ENCODE data around the gene PICALM. TPM values are rescaled to one million over a fixed set of nuclear protein-coding genes. Genes with fewer than 3 reads are reported as not detected.
"Not testable (repeated sequence)": the region's sequence is repeated elsewhere in the genome, so short reads cannot be mapped to it uniquely, and the experiment has no call there.

The PICALM gene, protein sequence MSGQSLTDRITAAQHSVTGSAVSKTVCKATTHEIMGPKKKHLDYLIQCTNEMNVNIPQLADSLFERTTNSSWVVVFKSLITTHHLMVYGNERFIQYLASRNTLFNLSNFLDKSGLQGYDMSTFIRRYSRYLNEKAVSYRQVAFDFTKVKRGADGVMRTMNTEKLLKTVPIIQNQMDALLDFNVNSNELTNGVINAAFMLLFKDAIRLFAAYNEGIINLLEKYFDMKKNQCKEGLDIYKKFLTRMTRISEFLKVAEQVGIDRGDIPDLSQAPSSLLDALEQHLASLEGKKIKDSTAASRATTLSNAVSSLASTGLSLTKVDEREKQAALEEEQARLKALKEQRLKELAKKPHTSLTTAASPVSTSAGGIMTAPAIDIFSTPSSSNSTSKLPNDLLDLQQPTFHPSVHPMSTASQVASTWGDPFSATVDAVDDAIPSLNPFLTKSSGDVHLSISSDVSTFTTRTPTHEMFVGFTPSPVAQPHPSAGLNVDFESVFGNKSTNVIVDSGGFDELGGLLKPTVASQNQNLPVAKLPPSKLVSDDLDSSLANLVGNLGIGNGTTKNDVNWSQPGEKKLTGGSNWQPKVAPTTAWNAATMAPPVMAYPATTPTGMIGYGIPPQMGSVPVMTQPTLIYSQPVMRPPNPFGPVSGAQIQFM
- 100 to 1,000 TPM; 110 to 115 TPM for total RNA-seq

DNA sequence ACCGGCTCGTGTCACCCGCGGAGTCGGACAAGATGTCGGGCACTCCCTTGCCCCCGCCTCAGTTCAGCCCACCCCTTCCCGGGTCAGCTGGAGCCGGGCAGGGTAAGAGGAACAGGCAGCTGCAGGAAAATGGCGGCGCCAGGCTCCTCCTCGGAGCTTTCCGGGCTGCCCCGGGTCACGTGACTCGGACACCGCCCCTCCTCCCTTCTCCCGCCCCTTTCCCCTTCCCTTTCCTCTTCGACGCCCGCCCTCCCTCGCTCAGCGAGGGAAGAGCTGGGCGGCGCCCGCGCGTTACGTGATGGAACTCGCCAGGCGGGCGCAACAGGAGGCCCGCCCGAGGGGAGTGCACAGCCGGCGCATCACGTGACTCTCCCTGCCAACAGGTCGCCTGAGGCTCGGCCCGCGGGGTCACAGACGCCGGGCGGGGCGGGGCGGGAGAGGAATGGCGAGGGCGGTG, at the start of gene PICALM:
PICALM (minus strand) TSS at position 134 of the 457 bp plus-strand sequence. CDS start 304 bp downstream, outside the sequence.
- Mint-ChIP-seq H3K27ac (peak within 1 kb of the TSS; percentile 95), H3K4me3 (peak within 1 kb of the TSS; percentile 98), H3K36me3 (ENCODE audit: low read depth) (peaks cover 22% of the 10 kb centered on the region), H3K9me3 (ENCODE audit: insufficient read depth) (no peaks in the 10 kb centered on the region), H3K4me1 (ENCODE audit: low read depth) (peaks cover 37% of the 10 kb centered on the region), H3K27me3 (ENCODE audit: low read depth) (no peaks in the 10 kb centered on the region)
- ChIA-PET POLR2A (interaction anchor here (0.6 to 3.0 kb wide), 15 partner anchors 9 to 233 kb away, joined by 3 to 15 read pairs (median 4); partner anchors contain the start of genes EED and HIKESHI), CTCF (interaction anchor here (0.8 to 6.4 kb wide), 14 partner anchors 10 to 174 kb away, joined by 3 to 82 read pairs (median 4); no protein-coding TSS in a partner anchor)
- DNase-seq (peak; percentile 98), ATAC-seq (peak; percentile 92)

DNA sequence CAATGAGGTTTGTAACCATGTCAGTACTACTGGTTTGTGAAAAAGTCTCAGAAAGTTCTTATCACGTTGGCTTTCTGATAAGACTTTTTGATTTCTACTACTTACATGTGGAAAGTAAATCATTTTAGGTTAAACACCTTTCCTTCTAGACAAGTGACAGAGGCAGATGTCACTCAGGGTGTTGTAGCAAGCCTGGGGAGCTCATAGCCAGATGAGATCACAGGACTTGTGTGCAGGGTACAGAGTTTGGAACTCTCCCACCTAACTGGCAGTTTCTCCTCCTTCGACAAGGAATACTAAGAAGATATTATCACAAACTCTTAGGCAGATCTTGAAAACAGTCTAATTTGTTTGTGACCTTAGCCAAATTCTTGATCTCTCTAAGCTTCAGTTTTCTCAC, 49.4 kb upstream of the PICALM start:
- H3K36me3 Mint-ChIP-seq (ENCODE audit: low read depth) = peaks cover 1% of the 10 kb centered on the region
- peaks cover 19% of the 10 kb centered on the region for H3K4me1 Mint-ChIP-seq (ENCODE audit: low read depth)
- H3K27me3 Mint-ChIP-seq (ENCODE audit: low read depth) = peaks cover 2% of the 10 kb centered on the region
- H3K9me3 Mint-ChIP-seq (ENCODE audit: insufficient read depth) = no peaks in the 10 kb centered on the region
- ATAC-seq (no peak), DNase-seq (no peak)
- no peak overlapping the region for H3K4me3 Mint-ChIP-seq
- CTCF ChIA-PET = interaction anchor here (1.1 to 5.7 kb wide), 4 partner anchors 46 to 76 kb away, joined by 3 to 27 read pairs (median 4); partner anchors contain the start of gene PICALM
- POLR2A ChIA-PET = no interaction called here
- no peak overlapping the region for H3K27ac Mint-ChIP-seq

DNA sequence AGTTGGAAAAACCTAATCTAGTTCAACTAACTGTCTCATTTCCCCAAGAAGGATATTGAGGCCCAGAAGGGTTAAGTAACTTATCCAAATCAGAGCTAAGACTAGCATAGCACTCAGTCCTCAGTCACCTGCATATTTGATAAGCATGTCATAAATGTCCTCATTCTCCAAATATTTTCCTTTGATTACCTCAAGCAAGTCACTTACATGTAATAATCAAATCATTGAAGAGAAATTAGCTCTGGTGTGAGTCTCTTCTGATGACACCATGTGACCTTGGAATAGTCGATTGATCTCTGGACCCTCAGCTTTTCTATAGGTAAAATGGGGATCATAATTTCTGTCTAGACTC, 48.8 kb upstream of the PICALM start:
- Mint-ChIP-seq H3K9me3 (ENCODE audit: insufficient read depth) (no peaks in the 10 kb centered on the region), H3K4me1 (ENCODE audit: low read depth) (peaks cover 19% of the 10 kb centered on the region), H3K27ac (no peak overlapping the region), H3K36me3 (ENCODE audit: low read depth) (peaks cover 1% of the 10 kb centered on the region), H3K27me3 (ENCODE audit: low read depth) (peaks cover 2% of the 10 kb centered on the region), H3K4me3 (no peak overlapping the region)
- ChIA-PET CTCF (interaction anchor here (1.1 to 5.7 kb wide), 5 partner anchors 46 to 131 kb away, joined by 3 to 27 read pairs (median 3); partner anchors contain the start of gene PICALM), POLR2A (no interaction called here)
- ATAC-seq = no peak
- DNase-seq = no peak

DNA sequence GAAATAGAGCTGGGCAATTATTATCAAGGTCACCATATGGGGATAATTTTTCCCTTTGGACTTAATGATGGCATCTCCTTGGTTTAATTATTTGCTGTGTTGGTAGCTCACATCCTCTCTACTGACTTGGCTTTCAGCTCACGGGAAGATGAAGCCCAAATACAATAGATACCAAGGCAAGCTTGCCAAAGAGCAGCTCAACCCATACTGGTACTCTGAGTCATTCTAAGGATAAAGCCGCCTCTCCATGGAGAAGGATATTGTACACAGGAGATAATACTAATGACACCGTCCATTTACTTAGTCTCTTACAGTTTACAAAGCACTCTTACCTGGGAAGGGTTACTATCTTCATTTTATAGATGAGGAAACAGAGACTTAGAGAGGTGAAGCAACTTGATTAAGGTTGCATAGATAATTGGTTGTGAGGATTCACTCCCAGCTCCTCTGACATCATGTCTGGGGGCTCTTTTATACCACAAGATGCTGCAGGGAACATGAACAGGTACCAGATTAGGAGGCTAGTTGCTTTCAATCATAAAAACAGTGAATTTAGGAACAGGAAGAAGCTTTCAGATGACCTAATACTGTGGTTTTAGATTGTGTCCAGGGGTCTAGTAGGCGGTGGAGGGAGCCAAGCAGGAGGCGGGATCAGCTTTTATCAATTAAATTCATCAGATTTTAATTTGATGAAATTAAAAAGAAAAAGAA, 48.3 kb upstream of the PICALM start:
- no peak overlapping the region for H3K4me3 Mint-ChIP-seq
- POLR2A ChIA-PET = interaction anchor here (1.9 kb wide), 1 partner anchor 48 kb away, joined by 5 read pairs; no protein-coding TSS in a partner anchor
- CTCF ChIA-PET = interaction anchor here (1.1 to 5.7 kb wide), 8 partner anchors 47 to 132 kb away, joined by 3 to 27 read pairs (median 4); partner anchors contain the start of genes EED and PICALM
- ATAC-seq = no peak
- no peaks in the 10 kb centered on the region for H3K9me3 Mint-ChIP-seq (ENCODE audit: insufficient read depth)
- DNase-seq = no peak
- H3K4me1 Mint-ChIP-seq (ENCODE audit: low read depth) = peaks cover 19% of the 10 kb centered on the region
- peaks cover 1% of the 10 kb centered on the region for H3K36me3 Mint-ChIP-seq (ENCODE audit: low read depth)
- peaks cover 2% of the 10 kb centered on the region for H3K27me3 Mint-ChIP-seq (ENCODE audit: low read depth)
- no peak overlapping the region for H3K27ac Mint-ChIP-seq

DNA sequence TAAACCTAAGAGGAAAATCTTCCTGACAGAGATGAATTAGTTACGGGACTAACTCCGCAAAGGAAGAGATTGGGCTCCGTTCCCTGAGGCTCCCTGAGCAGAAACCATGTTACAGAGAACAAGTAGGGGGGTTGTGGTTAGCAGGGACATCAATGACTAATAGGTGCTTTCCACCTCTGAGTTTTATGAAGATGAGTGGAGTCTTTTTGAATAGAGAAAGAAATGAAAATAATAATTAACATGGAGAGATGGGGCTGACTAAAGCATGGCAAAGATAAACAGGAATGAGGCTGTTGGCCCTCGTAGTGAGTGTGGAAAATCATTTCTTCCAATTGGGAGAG, 47.5 kb upstream of the PICALM start:
- Mint-ChIP-seq H3K27me3 (ENCODE audit: low read depth) (peaks cover 2% of the 10 kb centered on the region), H3K36me3 (ENCODE audit: low read depth) (peaks cover 1% of the 10 kb centered on the region), H3K27ac (no peak overlapping the region), H3K9me3 (ENCODE audit: insufficient read depth) (no peaks in the 10 kb centered on the region), H3K4me1 (ENCODE audit: low read depth) (peaks cover 19% of the 10 kb centered on the region), H3K4me3 (no peak overlapping the region)
- CTCF ChIA-PET = interaction anchor here (1.1 to 5.7 kb wide), 8 partner anchors 48 to 133 kb away, joined by 3 to 27 read pairs (median 4); partner anchors contain the start of genes EED and PICALM
- peak; percentile 76 for ATAC-seq
- POLR2A ChIA-PET = interaction anchor here (0.7 to 1.9 kb wide), 3 partner anchors 28 to 141 kb away, joined by 3 to 5 read pairs (median 5); no protein-coding TSS in a partner anchor
- DNase-seq = no peak

DNA sequence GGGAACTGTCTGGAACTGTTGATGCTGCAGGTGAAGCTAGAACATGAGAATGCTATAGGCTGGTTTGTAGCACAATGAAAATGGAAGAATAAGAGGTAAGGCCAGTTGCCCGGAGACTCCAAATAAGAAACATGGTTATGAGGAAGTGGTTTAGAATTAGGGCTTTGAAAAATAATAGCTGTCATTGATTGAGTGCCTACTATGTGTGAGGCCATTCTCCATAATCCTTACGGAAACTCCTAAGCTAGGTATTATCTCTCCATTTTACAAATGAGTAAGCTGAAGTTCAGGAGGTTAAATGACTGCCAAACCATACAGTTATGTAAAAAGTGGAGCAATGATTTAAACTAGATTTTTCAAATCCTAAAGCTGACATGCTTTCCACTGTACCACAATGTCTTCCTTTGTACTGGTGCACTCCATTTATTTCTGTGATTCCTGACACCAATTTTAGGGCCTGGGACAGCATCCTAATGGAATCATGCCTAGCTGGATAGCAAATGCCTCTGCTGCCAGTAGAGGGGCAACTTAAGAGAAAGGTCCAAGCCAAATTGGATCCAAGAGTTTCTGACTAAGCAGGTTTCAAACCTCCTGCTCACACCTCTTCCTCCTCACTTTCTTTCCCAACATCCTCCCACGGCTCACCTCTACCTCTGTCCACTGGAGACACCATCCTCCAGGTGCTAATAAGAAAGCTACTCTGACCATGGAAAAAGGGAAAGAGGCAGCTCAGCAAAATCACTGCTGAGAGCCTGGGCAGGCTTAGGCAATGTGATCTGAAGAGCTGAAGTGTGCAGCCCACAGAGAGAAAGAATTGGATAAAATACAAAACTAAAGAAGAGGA, 46.9 kb upstream of the PICALM start:
- Mint-ChIP-seq H3K4me3 (no peak overlapping the region), H3K4me1 (ENCODE audit: low read depth) (peaks cover 19% of the 10 kb centered on the region), H3K36me3 (ENCODE audit: low read depth) (peaks cover 1% of the 10 kb centered on the region), H3K27ac (no peak overlapping the region), H3K27me3 (ENCODE audit: low read depth) (peaks cover 2% of the 10 kb centered on the region), H3K9me3 (ENCODE audit: insufficient read depth) (no peaks in the 10 kb centered on the region)
- ATAC-seq (peak; percentile 33), DNase-seq (no peak)
- POLR2A ChIA-PET = interaction anchor here (0.7 to 1.9 kb wide), 3 partner anchors 27 to 142 kb away, joined by 3 to 5 read pairs (median 5); no protein-coding TSS in a partner anchor
- CTCF ChIA-PET = interaction anchor here (1.1 to 5.7 kb wide), 7 partner anchors 47 to 129 kb away, joined by 3 to 27 read pairs (median 5); partner anchors contain the start of genes EED and PICALM

DNA sequence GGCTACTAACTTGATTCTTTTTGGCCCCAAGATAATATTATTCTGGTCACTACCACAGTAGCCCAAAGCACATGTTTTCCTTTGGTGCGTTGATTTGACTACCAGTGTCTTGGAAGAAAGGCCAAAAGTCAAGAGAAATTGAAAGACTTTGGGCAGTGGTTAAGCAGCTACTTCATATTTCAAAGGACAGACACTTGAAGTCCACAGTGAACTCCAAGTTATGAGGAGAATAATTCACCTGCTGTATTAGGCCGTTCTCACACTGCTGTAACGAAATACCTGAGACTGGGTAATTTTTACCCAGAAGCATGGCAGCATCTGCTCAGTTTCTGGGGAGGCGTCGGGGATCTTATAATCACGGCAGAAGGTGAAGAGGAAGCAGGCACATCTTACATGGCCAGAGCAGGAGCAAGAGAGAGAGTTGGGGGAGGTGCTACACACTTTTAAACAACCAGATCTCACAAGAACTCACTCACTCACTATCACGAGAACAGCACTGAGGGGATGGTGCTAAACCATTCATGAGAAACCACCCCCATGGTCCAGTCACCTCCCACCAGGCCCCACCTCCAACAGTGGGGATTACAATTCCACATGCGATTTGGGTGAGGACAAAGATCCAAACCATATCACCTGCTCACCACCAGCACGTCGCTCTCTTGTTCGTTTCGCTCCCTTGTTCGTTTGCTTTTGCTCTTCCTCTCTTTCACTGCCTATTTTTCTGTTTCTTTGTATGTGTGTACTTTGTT, 40.2 kb upstream of the PICALM start:
- ATAC-seq (no peak), DNase-seq (no peak)
- H3K9me3 Mint-ChIP-seq (ENCODE audit: insufficient read depth) = no peaks in the 10 kb centered on the region
- ChIA-PET CTCF (interaction anchor here (0.9 kb wide), 1 partner anchor 67 kb away, joined by 3 read pairs; no protein-coding TSS in a partner anchor), POLR2A (interaction anchor here (0.6 kb wide), 1 partner anchor 80 kb away, joined by 3 read pairs; no protein-coding TSS in a partner anchor)
- peaks cover 3% of the 10 kb centered on the region for H3K4me1 Mint-ChIP-seq (ENCODE audit: low read depth)
- no peak overlapping the region for H3K27ac Mint-ChIP-seq
- H3K4me3 Mint-ChIP-seq = no peak overlapping the region
- no peaks in the 10 kb centered on the region for H3K36me3 Mint-ChIP-seq (ENCODE audit: low read depth)
- H3K27me3 Mint-ChIP-seq (ENCODE audit: low read depth) = peaks cover 2% of the 10 kb centered on the region

DNA sequence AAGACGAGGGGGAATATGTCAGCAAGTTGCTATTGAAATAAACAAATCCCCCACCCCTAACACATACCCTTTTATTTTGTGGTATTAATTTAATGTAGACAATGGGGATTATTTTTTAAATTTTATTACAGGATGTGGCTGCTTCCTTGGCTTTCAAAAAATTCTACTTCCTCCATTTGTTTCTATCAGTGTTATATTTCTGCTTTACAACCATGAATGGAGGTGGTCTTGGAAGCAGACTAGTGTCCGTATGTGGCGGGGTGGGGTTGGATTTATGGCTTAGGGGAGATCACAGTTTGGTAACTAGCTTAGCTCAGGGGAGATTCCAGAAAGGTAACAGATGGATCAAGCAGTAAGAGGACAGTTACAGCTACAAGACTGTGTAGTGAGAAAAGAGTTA, 39.3 kb upstream of the PICALM start:
- DNase-seq (no peak), ATAC-seq (no peak)
- Mint-ChIP-seq H3K27me3 (ENCODE audit: low read depth) (peaks cover 2% of the 10 kb centered on the region), H3K36me3 (ENCODE audit: low read depth) (no peaks in the 10 kb centered on the region), H3K4me1 (ENCODE audit: low read depth) (peaks cover 3% of the 10 kb centered on the region), H3K4me3 (no peak overlapping the region), H3K9me3 (ENCODE audit: insufficient read depth) (no peaks in the 10 kb centered on the region), H3K27ac (no peak overlapping the region)
- POLR2A ChIA-PET = no interaction called here
- CTCF ChIA-PET = interaction anchor here (0.9 kb wide), 1 partner anchor 66 kb away, joined by 3 read pairs; no protein-coding TSS in a partner anchor

DNA sequence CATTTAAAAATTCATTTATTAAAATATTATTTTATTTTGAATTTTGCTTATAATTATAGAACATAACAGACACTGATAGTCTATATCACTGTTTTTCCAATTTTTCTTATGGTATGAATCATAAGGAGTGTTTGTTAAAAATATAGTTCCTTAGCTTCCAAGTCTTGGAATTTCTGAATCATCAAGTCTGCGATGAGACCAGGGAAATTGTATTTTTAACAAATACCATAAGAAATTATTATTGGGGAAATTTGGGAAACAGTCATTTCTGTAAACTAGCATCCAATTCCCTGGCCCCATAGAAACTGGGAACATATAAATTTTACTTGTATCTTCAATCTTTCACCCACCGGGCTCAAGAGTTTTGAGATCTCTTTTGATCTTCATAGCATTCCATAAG, 38.0 kb upstream of the PICALM start:
- Mint-ChIP-seq H3K4me1 (ENCODE audit: low read depth) (peaks cover 3% of the 10 kb centered on the region), H3K27ac (no peak overlapping the region), H3K4me3 (no peak overlapping the region), H3K9me3 (ENCODE audit: insufficient read depth) (no peaks in the 10 kb centered on the region), H3K36me3 (ENCODE audit: low read depth) (no peaks in the 10 kb centered on the region), H3K27me3 (ENCODE audit: low read depth) (peaks cover 5% of the 10 kb centered on the region)
- DNase-seq (no peak), ATAC-seq (no peak)
- ChIA-PET POLR2A (no interaction called here), CTCF (no interaction called here)

DNA sequence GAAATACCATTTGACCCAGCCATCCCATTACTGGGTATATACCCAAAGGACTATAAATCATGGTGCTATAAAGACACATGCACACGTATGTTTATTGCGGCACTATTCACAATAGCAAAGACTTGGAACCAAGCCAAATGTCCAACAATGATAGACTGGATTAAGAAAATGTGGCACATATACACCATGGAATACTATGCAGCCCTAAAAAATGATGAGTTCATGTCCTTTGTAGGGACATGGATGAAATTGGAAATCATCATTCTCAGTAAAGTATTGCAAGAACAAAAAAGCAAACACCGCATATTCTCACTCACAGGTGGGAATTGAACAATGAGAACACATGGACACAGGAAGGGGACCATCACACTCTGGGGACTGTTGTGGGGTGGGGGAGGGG, 37.1 kb upstream of the PICALM start:
- H3K4me1 Mint-ChIP-seq (ENCODE audit: low read depth); ATAC-seq: not testable (repeated sequence)

More for the DNA sequence above, 37.1 kb upstream of the PICALM start:
- H3K4me3 Mint-ChIP-seq; CTCF ChIA-PET; H3K36me3 Mint-ChIP-seq (ENCODE audit: low read depth); H3K27ac Mint-ChIP-seq; H3K9me3 Mint-ChIP-seq (ENCODE audit: insufficient read depth); POLR2A ChIA-PET; DNase-seq; H3K27me3 Mint-ChIP-seq (ENCODE audit: low read depth): not testable (repeated sequence)

All from activated CD8-positive, alpha-beta T cell treated with anti-CD3 and anti-CD28 coated beads, Interleukin-2, amount 10 ng/mL, durations not matched to agents 7 days and 5 days (primary cell).